Body of pancreas (tissue), 4 donors: ENCODE measurements around the gene SOD1.
"Not testable (repeated sequence)": the region's sequence is repeated elsewhere in the genome, so short reads cannot be mapped to it uniquely, and the experiment has no call there.

Experiments
- POLR2A ChIP-seq, 3 donors: fragments of 450-650 bp; IDR thresholded peaks; one replicate each; pipeline ENCODE4 v1.6.1; 2016; ENCODE audit warnings: antibody characterized with exemption in 3 of 3, mild to moderate bottlenecking in 2 of 3
- TF ChIP-seq, protein P1 (sequence below), 7 experiments: fragments of 450-650 bp in 4 of 7; fragments of 200-600 bp in 3 of 7; sonication (generic) in 3 of 7; IDR thresholded peaks; one replicate each; pipeline ENCODE4 v1.5.1; 2016 to 2019; ENCODE audit warnings: antibody characterized with exemption in 7 of 7

DNA sequence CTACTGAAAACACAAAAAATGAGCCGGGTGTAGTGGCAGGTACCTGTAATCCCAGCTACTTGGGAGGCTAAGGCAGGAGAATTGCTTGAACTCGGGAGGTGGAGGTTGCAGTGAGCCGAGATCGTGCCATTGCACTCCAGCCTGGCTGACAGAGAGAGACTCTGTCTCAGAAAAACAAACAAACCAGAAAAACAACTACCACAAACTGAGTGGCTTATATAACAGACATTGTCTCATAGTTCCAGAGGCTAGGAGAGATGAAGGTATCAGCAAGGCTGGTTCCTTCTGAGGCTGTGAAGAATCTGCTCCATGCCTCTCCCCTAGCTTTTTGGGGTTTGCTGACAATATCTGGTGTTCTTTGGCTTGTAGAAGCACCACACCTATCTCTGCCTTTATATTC lies 8.0 kb upstream of the SOD1 start:
- TF ChIP-seq, protein P1, sequence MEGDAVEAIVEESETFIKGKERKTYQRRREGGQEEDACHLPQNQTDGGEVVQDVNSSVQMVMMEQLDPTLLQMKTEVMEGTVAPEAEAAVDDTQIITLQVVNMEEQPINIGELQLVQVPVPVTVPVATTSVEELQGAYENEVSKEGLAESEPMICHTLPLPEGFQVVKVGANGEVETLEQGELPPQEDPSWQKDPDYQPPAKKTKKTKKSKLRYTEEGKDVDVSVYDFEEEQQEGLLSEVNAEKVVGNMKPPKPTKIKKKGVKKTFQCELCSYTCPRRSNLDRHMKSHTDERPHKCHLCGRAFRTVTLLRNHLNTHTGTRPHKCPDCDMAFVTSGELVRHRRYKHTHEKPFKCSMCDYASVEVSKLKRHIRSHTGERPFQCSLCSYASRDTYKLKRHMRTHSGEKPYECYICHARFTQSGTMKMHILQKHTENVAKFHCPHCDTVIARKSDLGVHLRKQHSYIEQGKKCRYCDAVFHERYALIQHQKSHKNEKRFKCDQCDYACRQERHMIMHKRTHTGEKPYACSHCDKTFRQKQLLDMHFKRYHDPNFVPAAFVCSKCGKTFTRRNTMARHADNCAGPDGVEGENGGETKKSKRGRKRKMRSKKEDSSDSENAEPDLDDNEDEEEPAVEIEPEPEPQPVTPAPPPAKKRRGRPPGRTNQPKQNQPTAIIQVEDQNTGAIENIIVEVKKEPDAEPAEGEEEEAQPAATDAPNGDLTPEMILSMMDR (IDR thresholded peaks at IDR 0.05) = not testable (repeated sequence)
- not testable (repeated sequence) for TF ChIP-seq POLR2A (IDR thresholded peaks at IDR 0.05)
